Sigmoid colon (tissue), 4 donors: Measurements from ENCODE around the gene PDK1.

Experiments used
- EP300 ChIP-seq, 4 donors: sonication (generic); formaldehyde crosslinking; IDR thresholded peaks; one replicate each; pipeline ENCODE4 v1.6.1; 2017; ENCODE audit warnings: antibody characterized with exemption in 4 of 4
- POLR2A ChIP-seq, 2 donors: fragments of 450-650 bp; IDR thresholded peaks; one replicate each; pipeline ENCODE4 v1.6.1; 2016; ENCODE audit warnings: antibody characterized with exemption in 2 of 2, mild to moderate bottlenecking in 2 of 2, moderate library complexity in 2 of 2
- TF ChIP-seq, protein P1 (sequence below), 4 experiments: fragments of 450-650 bp in 3 of 4; fragments of 200-600 bp in 1 of 4; IDR thresholded peaks; one replicate each; pipeline ENCODE4 v1.5.1; 2016 to 2019; ENCODE audit warnings: antibody characterized with exemption in 4 of 4, mild to moderate bottlenecking in 3 of 4, moderate library complexity in 2 of 4

DNA sequence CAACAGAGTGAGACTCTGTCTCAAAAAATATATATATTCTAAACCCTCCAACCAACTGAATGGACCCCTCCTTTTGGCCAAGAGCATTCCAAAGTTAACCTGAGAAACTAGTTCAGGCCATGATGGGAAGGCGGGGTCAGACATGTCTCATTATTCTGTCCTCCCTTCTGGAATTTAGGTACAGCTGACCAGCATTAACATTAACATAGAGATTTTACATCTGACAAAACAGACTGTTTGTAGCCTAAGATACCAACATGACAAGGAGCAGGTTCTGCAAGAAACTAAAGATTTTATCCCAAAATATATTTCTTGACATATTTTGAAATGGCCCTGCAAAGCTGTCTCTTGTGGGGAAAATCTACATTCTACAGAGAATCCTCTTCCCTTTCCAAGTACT lies 6.8 kb upstream of the PDK1 start:
- TF ChIP-seq EP300 (IDR thresholded peaks at IDR 0.05) (no peak), POLR2A (IDR thresholded peaks at IDR 0.05) (no peak)
- TF ChIP-seq, protein P1, sequence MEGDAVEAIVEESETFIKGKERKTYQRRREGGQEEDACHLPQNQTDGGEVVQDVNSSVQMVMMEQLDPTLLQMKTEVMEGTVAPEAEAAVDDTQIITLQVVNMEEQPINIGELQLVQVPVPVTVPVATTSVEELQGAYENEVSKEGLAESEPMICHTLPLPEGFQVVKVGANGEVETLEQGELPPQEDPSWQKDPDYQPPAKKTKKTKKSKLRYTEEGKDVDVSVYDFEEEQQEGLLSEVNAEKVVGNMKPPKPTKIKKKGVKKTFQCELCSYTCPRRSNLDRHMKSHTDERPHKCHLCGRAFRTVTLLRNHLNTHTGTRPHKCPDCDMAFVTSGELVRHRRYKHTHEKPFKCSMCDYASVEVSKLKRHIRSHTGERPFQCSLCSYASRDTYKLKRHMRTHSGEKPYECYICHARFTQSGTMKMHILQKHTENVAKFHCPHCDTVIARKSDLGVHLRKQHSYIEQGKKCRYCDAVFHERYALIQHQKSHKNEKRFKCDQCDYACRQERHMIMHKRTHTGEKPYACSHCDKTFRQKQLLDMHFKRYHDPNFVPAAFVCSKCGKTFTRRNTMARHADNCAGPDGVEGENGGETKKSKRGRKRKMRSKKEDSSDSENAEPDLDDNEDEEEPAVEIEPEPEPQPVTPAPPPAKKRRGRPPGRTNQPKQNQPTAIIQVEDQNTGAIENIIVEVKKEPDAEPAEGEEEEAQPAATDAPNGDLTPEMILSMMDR (IDR thresholded peaks at IDR 0.05), result no peak
